Activated T-helper 1 cell treated with anti-CD3 and anti-CD28 coated beads, Interleukin-12 subunit alpha, Interleukin-12 subunit beta, Interleukin-2, Interleukin-4 antibody, amounts not matched to agents 30 ng/mL and 10 ng/mL and 1 ng/mL, durations not matched to agents 14 hours and 24 hours and 36 hours (primary cell): ENCODE measurements around the gene RAET1E. TPM values are rescaled to one million over a fixed set of nuclear protein-coding genes. Genes with fewer than 3 reads are reported as not detected.
"Not testable (repeated sequence)": the region's sequence is repeated elsewhere in the genome, so short reads cannot be mapped to it uniquely, and the experiment has no call there.

Source experiments
- DNase-seq: peaks from one replicate; pipeline ENCODE4 v3.0.0; 2021; ENCODE audit warnings: low spot score
- H3K27ac Mint-ChIP-seq: one replicate; pipeline ENCODE4 v1.8.0; 2021; ENCODE audit warnings: mild to moderate bottlenecking, mixed read lengths
- H3K27me3 Mint-ChIP-seq: one replicate; pipeline ENCODE4 v1.8.0; 2022; ENCODE audit warnings: mild to moderate bottlenecking, moderate library complexity, mixed read lengths; ENCODE audit not compliant: insufficient read depth
- H3K36me3 Mint-ChIP-seq: one replicate; pipeline ENCODE4 v1.8.0; 2021; ENCODE audit warnings: low read depth, mixed read lengths
- H3K4me1 Mint-ChIP-seq: one replicate; pipeline ENCODE4 v1.8.0; 2021; ENCODE audit warnings: low read depth, mixed read lengths
- H3K4me3 Mint-ChIP-seq: one replicate; pipeline ENCODE4 v1.8.0; 2021; ENCODE audit warnings: mild to moderate bottlenecking, moderate library complexity, mixed read lengths
- H3K9me3 Mint-ChIP-seq: one replicate; pipeline ENCODE4 v1.8.0; 2021; ENCODE audit warnings: mixed read lengths
- intact Hi-C: fragments of 100-400 bp; cut with micrococcal nuclease; formaldehyde crosslinking; loops from one replicate; pipeline ENCODE4 v1.15.1; 2024
- total RNA-seq: library from RNA; stranded (reverse); gene quantifications from 2 replicates; pipeline ENCODE4 v1.2.3, GENCODE V29; 2022

The RAET1E gene
- total RNA-seq, 1 donor from 2014 or later: not detected

- intact Hi-C loops: loop anchor here (2.0 to 10.0 kb wide), 3 partner anchors 67 to 877 kb away; no protein-coding TSS in a partner anchor
- peaks cover 57% of the 10 kb centered on the region for H3K4me1 Mint-ChIP-seq
- not testable (repeated sequence) for H3K27ac Mint-ChIP-seq, H3K9me3 Mint-ChIP-seq, H3K36me3 Mint-ChIP-seq, DNase-seq
- peak overlapping the region; percentile 82 for H3K4me3 Mint-ChIP-seq
- H3K27me3 Mint-ChIP-seq: peaks cover 85% of the 10 kb centered on the region
Measured at GRCh38 chr6:149938013-149938570, 40.2 kb upstream of the RAET1E start.

DNA sequence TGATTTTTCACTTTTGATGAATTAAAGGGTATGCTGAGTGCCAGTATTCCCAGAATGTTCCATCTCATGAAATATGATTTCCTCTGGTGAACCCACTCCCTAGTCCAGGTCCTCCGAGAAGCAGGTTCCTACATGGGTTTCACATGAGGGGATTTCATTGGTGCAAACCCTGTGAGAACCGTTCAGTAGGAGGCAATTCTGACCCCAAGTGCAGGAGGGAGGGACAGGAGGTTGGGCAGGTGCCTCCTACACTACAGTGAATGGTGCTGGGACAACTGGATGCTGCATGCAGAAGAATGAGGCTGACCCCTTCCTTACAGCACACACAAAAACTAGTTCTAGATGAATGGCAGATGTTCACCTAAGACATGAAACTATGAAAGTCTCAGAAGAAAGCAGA, 38.8 kb upstream of the RAET1E start:
- Mint-ChIP-seq H3K9me3 (no peaks in the 10 kb centered on the region), H3K27ac (no peak overlapping the region), H3K27me3 (peaks cover 82% of the 10 kb centered on the region), H3K4me3 (no peak overlapping the region), H3K36me3 (no peaks in the 10 kb centered on the region), H3K4me1 (peaks cover 50% of the 10 kb centered on the region)
- no peak for DNase-seq
- intact Hi-C loops: loop anchor here (10.0 kb wide), 2 partner anchors 458 to 878 kb away; no protein-coding TSS in a partner anchor

- Mint-ChIP-seq H3K4me1 (peaks cover 42% of the 10 kb centered on the region), H3K36me3 (no peaks in the 10 kb centered on the region), H3K4me3 (no peak overlapping the region), H3K9me3 (no peaks in the 10 kb centered on the region), H3K27ac (no peak overlapping the region), H3K27me3 (peaks cover 85% of the 10 kb centered on the region)
- intact Hi-C loops: loop anchor here (2.0 to 10.0 kb wide), 3 partner anchors 133 to 879 kb away; partner anchors contain the start of gene ULBP3
- DNase-seq: no peak
Measured at GRCh38 chr6:149935668-149936067, 37.8 kb upstream of the RAET1E start.

DNA sequence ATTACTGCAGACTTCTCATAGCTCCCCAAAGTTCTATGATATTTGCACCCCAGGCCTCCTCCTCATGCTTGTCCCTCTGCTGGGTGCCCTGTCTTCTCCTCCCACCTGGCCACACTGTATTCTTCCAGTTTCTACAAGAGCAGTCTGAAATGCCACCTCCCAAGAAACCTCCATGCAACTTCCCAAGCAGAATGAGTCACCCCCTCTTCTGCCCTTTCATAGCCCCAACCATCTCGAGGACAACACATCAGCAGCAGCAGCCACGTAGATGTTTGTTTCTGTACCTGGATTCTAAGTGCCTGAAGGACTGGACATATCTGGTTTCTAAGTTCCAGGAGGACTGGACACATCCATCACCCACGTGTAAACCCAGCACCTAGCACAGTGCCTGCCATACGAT, 37.3 kb upstream of the RAET1E start:
- no peak for DNase-seq
- Mint-ChIP-seq H3K4me1 (peaks cover 37% of the 10 kb centered on the region), H3K9me3 (no peaks in the 10 kb centered on the region), H3K4me3 (no peak overlapping the region), H3K27me3 (peaks cover 85% of the 10 kb centered on the region), H3K36me3 (no peaks in the 10 kb centered on the region), H3K27ac (no peak overlapping the region)
- intact Hi-C loops: loop anchor here (2.0 to 10.0 kb wide), 3 partner anchors 134 to 880 kb away; partner anchors contain the start of gene ULBP3

- Mint-ChIP-seq H3K36me3 (no peaks in the 10 kb centered on the region), H3K27ac (no peak overlapping the region), H3K4me3 (no peak overlapping the region), H3K9me3 (no peaks in the 10 kb centered on the region), H3K27me3 (peaks cover 85% of the 10 kb centered on the region), H3K4me1 (peaks cover 30% of the 10 kb centered on the region)
- intact Hi-C loops: loop anchor here (1.0 to 10.0 kb wide), 5 partner anchors 11 to 880 kb away; partner anchors contain the start of genes RAET1G and ULBP3
- DNase-seq: peak; percentile 60
Measured at GRCh38 chr6:149934249-149935156, 36.6 kb upstream of the RAET1E start.

DNA sequence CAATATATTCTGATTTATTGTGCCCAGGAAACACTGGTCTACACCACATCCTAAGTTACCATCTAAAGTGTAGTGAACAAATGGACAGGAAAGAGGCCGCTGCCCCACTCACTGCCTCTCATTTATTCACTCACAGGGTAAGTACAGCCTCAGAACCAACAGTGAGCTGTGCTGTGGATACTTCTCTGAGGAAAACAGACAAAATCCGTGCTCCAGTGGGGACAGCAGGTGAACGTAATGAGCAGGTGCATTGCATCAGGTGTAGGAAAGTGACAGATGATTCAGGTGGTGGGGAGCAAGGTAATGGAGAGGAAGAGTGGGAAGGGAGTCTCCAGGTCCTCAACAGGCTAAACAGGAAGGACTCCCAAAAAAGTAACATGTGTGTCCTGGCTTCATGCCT, 35.5 kb upstream of the RAET1E start:
- H3K27me3 Mint-ChIP-seq: peaks cover 86% of the 10 kb centered on the region
- no peak for DNase-seq
- no peaks in the 10 kb centered on the region for H3K36me3 Mint-ChIP-seq
- intact Hi-C loops: loop anchor here (10.0 kb wide), 2 partner anchors 461 to 881 kb away; no protein-coding TSS in a partner anchor
- H3K4me3 Mint-ChIP-seq: no peak overlapping the region
- H3K9me3 Mint-ChIP-seq: no peaks in the 10 kb centered on the region
- H3K27ac Mint-ChIP-seq: no peak overlapping the region
- peaks cover 21% of the 10 kb centered on the region for H3K4me1 Mint-ChIP-seq

DNA sequence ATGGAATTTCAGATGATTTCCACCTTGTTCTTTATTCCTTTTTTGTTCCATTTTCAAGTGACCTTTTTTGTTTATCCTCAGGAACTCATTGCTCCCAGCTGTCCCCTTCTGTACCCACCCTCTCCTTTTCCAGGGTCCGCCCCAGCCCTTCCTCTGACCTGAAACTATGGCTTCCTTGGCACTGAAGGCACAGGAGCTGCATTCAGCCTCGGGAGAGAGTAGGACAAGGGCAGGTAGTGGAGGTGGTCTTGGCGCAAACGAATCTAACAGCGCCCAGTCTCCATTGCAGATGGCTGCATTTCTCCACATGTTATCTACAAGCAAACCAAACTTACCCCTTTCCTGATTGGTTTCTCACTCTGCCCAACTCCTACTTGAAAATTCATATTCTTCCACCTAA, 35.1 kb upstream of the RAET1E start:
- intact Hi-C loops: loop anchor here (10.0 kb wide), 2 partner anchors 462 to 882 kb away; no protein-coding TSS in a partner anchor
- no peak overlapping the region for H3K4me3 Mint-ChIP-seq
- DNase-seq: no peak
- peaks cover 21% of the 10 kb centered on the region for H3K4me1 Mint-ChIP-seq
- H3K36me3 Mint-ChIP-seq: no peaks in the 10 kb centered on the region
- no peaks in the 10 kb centered on the region for H3K9me3 Mint-ChIP-seq
- no peak overlapping the region for H3K27ac Mint-ChIP-seq
- peaks cover 88% of the 10 kb centered on the region for H3K27me3 Mint-ChIP-seq

DNA sequence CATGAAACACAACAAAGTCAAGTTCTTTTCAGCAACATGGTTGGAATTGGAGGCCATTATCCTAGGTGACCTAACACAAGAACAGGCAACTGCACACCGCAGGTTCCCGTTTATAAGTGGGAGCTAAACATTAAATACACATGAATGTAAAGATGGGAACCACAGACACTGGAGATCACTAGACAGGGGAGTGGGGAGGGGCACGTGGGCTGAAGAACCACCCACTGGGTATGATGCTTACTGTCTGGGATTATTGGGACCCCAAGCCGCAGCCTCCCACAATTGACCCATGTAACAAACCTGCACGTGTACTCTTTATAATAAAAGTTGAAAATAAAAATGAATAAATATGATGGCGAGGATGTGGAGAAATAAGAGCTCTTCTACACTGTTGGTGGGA, 33.6 kb upstream of the RAET1E start:
- no peak for DNase-seq
- Mint-ChIP-seq H3K9me3 (no peaks in the 10 kb centered on the region), H3K27ac (no peak overlapping the region), H3K36me3 (no peaks in the 10 kb centered on the region), H3K27me3 (peaks cover 84% of the 10 kb centered on the region), H3K4me3 (no peak overlapping the region), H3K4me1 (peaks cover 16% of the 10 kb centered on the region)
- intact Hi-C loops: loop anchor here (10.0 kb wide), 2 partner anchors 463 to 883 kb away; no protein-coding TSS in a partner anchor

DNA sequence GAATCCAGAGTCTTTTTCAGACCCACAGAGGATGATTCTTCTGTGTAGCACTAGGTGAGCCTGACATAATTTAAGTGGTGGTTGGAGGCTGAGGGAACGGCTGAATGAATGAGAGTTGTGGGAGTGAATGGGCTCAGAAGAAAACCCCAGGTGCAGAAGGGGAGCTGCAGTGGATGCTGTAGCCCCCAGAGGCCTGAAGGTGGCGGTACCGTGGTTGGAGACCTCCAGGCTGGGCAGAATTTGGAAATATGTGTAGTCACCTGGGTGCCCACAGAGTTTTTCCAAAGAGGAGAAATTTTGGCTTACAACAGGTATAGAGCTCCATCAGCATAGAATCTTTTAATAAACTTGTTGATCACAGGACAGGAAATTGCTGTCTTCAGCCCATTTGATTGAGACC, 31.5 kb upstream of the RAET1E start:
- H3K36me3 Mint-ChIP-seq: no peaks in the 10 kb centered on the region
- peaks cover 10% of the 10 kb centered on the region for H3K4me1 Mint-ChIP-seq
- no peak for DNase-seq
- H3K4me3 Mint-ChIP-seq: no peak overlapping the region
- intact Hi-C loops: no loop called here
- H3K9me3 Mint-ChIP-seq: no peaks in the 10 kb centered on the region
- H3K27me3 Mint-ChIP-seq: peaks cover 81% of the 10 kb centered on the region
- no peak overlapping the region for H3K27ac Mint-ChIP-seq

GRCh38 chr6:149927025-149927424, 29.1 kb upstream of the RAET1E start:
- intact Hi-C loops: loop anchor here (2.0 kb wide), 1 partner anchor 380 kb away; the partner anchor contains the start of gene PPIL4
- not testable (repeated sequence) for DNase-seq, H3K9me3 Mint-ChIP-seq, H3K4me3 Mint-ChIP-seq, H3K36me3 Mint-ChIP-seq, H3K27ac Mint-ChIP-seq
- Mint-ChIP-seq H3K27me3 (peaks cover 87% of the 10 kb centered on the region), H3K4me1 (peaks cover 15% of the 10 kb centered on the region)

DNA sequence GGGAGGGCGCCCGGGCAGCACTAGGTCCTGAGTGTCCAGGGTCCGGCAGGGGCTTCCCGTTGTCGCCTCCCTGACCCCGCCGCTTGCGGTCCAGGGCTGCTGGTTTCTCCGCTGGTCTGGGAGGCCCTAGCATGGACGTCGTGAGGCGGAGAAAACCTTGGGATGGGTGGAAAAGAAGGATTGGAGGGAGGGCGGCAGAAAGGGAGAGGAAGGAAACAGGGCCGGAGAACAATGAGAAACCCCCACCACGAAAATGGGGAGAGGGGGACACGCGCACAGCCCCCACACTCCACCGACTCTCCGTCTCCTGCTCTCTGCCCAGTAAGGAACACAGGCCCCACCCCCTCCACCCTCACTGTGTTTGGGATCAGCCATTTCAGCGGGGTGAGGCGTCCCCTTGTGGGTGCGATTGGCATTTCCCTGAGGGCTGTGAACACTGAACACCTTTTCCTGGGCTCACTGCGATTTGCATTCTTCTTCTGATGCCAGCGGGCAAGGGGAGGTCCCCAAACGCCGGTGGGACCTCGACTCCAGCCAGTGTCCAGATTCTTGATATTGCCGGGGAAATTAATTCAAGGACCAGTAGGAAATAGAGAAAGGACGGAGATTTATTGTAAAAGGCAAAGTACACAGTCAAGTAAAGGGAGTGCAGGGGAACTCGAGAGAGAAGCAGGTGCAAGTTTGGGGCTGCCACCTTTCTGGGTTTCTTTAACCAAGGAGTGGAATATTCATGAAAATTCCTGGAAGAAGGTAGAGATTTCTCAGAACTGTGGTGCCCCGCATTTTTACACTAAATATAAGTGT, 28.3 kb upstream of the RAET1E start:
- Mint-ChIP-seq H3K9me3 (no peaks in the 10 kb centered on the region), H3K4me3 (peak overlapping the region; percentile 28), H3K4me1 (peaks cover 15% of the 10 kb centered on the region), H3K36me3 (no peaks in the 10 kb centered on the region), H3K27me3 (peaks cover 87% of the 10 kb centered on the region), H3K27ac (no peak overlapping the region)
- peak; percentile 69 for DNase-seq
- intact Hi-C loops: loop anchor here (1.0 to 2.0 kb wide), 4 partner anchors 86 to 379 kb away; partner anchors contain the start of gene PPIL4

- H3K27me3 Mint-ChIP-seq: peaks cover 86% of the 10 kb centered on the region
- H3K4me1 Mint-ChIP-seq: peaks cover 15% of the 10 kb centered on the region
- no peak overlapping the region for H3K27ac Mint-ChIP-seq
- no peaks in the 10 kb centered on the region for H3K36me3 Mint-ChIP-seq
- H3K4me3 Mint-ChIP-seq: no peak overlapping the region
- no peak for DNase-seq
- intact Hi-C loops: no loop called here
- H3K9me3 Mint-ChIP-seq: no peaks in the 10 kb centered on the region
Measured at GRCh38 chr6:149925253-149925973, 27.5 kb upstream of the RAET1E start.
